Measurements from ENCODE around the gene STX11. TPM values are rescaled to one million over a fixed set of nuclear protein-coding genes. Genes with fewer than 3 reads are reported as not detected.
"Not testable (repeated sequence)": the region's sequence is repeated elsewhere in the genome, so short reads cannot be mapped to it uniquely, and the experiment has no call there.

Gene STX11
- total RNA-seq, 1 experiment from 2014 or later: 9.7 TPM

DNA sequence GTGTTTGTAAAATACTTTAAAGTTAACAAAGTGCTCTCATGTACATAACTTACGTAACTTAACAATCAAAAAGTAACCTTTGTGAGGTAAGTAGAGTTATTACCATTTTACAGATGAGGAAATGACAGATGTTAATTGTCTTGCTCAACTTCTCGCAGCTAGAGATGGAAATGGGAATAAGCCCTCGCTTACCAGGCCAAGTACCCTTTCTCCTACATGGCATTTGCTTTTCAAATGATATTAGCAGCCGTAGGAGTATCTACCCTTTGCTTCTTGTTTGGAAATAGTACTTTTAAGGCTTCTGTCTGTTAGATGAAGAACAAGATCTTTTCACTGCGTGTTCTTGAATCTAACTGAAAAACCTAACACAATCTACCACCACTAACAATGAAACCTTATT, 15.5 kb downstream of the STX11 start:
- no peak for DNase-seq (ENCODE audit: low read depth in 1 of 2, low spot score in 2 of 2)
- no peak overlapping the region for H3K4me3 ChIP-seq
- H3K27me3 ChIP-seq (replicated peaks): no peaks in the 10 kb centered on the region
- no peak overlapping the region for H3K27ac ChIP-seq
- H3K4me1 ChIP-seq (replicated peaks): no peaks in the 10 kb centered on the region; the same call in 1 of the 2 replicates
- H3K9me3 ChIP-seq (replicated peaks): no peaks in the 10 kb centered on the region
- H3K36me3 ChIP-seq: no peaks in the 10 kb centered on the region; the same call in 1 of the 2 replicates

DNA sequence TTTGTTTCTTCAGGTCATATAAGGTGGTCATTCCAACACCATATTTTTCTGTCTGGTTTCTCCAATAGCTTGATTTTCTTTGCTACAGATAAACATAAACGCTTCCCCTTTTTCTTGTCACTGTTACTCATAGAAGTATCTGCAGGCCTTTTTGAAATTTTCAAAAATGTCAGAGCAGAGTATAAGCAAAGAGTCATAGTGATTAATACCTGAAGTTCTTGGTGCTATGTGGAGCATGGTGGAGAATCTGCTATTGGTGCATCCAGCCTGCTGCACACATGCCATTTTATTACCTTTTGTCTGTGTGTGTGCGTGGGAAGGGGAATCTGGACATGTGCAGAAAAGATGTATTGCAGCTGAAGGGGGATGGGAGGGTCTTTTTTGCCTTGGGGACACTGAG, 19.7 kb downstream of the STX11 start:
- Histone ChIP-seq H3K4me3 (no peak overlapping the region), H3K36me3 (no peaks in the 10 kb centered on the region; the same call in 1 of the 2 replicates), H3K4me1 (replicated peaks) (no peaks in the 10 kb centered on the region), H3K27me3 (replicated peaks) (no peaks in the 10 kb centered on the region), H3K27ac (no peak overlapping the region), H3K9me3 (replicated peaks) (no peaks in the 10 kb centered on the region)
- DNase-seq (ENCODE audit: low read depth in 1 of 2, low spot score in 2 of 2): no peak

DNA sequence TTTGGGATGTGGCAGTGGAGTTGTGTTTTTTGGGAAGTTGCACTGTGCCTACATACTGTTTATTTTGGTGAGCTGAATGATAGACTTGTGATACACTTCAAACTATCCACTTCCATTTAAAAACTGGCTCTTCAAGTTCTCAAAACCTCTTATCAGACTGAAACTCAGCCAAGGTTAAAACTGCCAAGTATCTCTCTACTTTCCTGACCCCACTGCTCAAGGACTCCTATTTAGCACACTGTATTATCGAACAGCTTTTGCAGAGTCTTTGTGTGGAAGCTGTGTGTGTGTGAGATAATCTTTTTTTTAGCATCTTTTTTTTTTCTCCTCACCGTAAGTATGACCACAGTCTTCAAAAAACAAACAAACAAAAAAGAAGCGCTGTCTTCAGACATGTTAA, 21.1 kb downstream of the STX11 start:
- no peak overlapping the region for H3K27ac ChIP-seq
- H3K4me3 ChIP-seq: no peak overlapping the region
- H3K9me3 ChIP-seq (replicated peaks): no peaks in the 10 kb centered on the region
- no peak for DNase-seq (ENCODE audit: low read depth in 1 of 2, low spot score in 2 of 2)
- no peaks in the 10 kb centered on the region for H3K27me3 ChIP-seq (replicated peaks)
- H3K36me3 ChIP-seq: no peaks in the 10 kb centered on the region; the same call in 1 of the 2 replicates
- no peaks in the 10 kb centered on the region for H3K4me1 ChIP-seq (replicated peaks)

DNA sequence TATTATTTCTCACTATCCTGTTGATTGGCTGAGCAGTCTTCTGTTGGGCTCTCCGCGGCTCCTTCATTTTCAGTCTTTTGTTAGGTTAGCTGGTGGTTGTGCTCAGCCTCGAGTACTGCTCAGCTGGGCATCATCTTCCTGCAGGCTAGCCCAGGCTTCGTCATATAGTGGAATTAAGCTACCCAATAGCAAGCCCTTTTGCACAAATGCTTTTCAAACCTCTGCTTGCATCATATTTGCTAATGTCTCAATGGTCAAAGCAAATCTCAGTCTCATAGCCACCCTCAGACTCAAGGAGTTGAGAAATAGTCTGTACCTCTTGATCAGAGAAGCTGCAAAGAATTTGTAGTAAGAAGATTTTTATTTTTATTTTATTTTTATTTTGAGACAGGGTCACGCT, 23.7 kb downstream of the STX11 start:
- H3K27me3 ChIP-seq (replicated peaks): no peaks in the 10 kb centered on the region
- no peak overlapping the region for H3K27ac ChIP-seq
- H3K36me3 ChIP-seq: no peaks in the 10 kb centered on the region
- H3K9me3 ChIP-seq (replicated peaks): no peaks in the 10 kb centered on the region
- no peak overlapping the region for H3K4me3 ChIP-seq
- no peak for DNase-seq (ENCODE audit: low read depth in 1 of 2, low spot score in 2 of 2)
- H3K4me1 ChIP-seq (replicated peaks): no peaks in the 10 kb centered on the region

DNA sequence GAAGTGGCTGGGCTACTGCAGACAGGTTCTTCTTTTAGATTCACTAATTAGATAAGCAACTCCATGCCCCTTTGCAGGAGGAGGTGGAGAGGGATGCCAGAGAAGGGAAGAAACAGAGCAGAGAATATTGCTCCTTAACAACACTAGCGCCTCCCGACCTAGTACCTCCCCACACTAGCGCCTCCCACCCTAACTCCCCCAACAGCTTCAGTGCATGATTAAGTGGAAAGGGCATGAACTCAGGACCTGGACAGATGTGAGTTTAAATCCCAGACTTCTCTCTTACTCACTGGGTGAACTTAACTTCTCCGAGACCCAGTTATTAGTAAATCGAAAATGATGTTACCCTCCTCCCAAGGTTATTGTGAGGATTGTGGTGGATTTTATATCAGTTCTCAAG, 25.7 kb downstream of the STX11 start:
- no peaks in the 10 kb centered on the region for H3K36me3 ChIP-seq
- H3K27me3 ChIP-seq (replicated peaks): no peaks in the 10 kb centered on the region
- H3K27ac ChIP-seq: no peak overlapping the region
- H3K9me3 ChIP-seq (replicated peaks): no peaks in the 10 kb centered on the region
- no peaks in the 10 kb centered on the region; the same call in 1 of the 2 replicates for H3K4me1 ChIP-seq (replicated peaks)
- no peak overlapping the region for H3K4me3 ChIP-seq
- DNase-seq (ENCODE audit: low read depth in 1 of 2, low spot score in 2 of 2): no peak

DNA sequence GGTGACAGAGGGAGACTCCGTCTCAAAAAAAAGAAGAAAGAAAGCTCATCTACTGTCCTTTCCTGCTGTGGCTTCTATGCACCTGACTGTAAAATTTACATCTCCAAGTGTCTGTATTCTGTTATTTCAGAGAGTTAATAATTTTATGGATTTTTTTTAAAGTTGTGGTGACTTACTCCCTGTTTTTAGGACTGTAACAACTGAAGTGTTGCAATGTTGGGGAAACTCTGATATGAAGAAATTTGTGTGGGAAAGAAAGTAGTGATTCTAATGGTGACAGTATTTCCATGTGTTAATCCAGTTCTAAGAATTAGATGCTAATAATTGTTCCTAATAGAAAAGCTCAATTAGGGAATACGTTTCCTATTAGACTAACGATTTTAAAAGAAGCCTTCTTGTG, 27.4 kb downstream of the STX11 start:
- H3K4me1 ChIP-seq (replicated peaks): no peaks in the 10 kb centered on the region; the same call in 1 of the 2 replicates
- no peak for DNase-seq (ENCODE audit: low read depth in 1 of 2, low spot score in 2 of 2)
- H3K36me3 ChIP-seq: no peaks in the 10 kb centered on the region
- no peak overlapping the region for H3K27ac ChIP-seq
- H3K27me3 ChIP-seq (replicated peaks): no peaks in the 10 kb centered on the region
- no peaks in the 10 kb centered on the region for H3K9me3 ChIP-seq (replicated peaks)
- H3K4me3 ChIP-seq: no peak overlapping the region

DNA sequence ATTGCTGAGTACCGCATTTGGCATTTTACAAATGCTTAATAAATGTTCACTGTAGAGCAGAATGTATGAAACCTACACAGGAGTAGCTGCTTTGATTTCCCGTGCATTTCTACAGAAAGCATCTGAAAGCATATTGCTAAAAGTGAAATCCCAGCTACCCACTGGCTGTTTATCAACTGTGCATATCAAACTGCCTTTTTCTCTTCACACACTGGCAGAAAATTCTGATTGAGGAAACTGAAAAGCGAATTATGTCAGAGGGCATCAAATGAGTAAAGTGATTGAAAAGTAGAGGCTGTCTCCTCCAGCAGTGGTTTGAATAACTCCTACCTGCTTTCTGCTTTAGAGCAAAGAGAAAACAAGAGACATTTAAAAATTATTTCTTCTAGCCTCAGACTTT, 28.0 kb downstream of the STX11 start:
- Histone ChIP-seq H3K36me3 (no peaks in the 10 kb centered on the region), H3K27me3 (replicated peaks) (no peaks in the 10 kb centered on the region), H3K4me1 (replicated peaks) (no peaks in the 10 kb centered on the region; the same call in 1 of the 2 replicates), H3K27ac (no peak overlapping the region), H3K4me3 (no peak overlapping the region), H3K9me3 (replicated peaks) (no peaks in the 10 kb centered on the region)
- no peak for DNase-seq (ENCODE audit: low read depth in 1 of 2, low spot score in 2 of 2)

DNA sequence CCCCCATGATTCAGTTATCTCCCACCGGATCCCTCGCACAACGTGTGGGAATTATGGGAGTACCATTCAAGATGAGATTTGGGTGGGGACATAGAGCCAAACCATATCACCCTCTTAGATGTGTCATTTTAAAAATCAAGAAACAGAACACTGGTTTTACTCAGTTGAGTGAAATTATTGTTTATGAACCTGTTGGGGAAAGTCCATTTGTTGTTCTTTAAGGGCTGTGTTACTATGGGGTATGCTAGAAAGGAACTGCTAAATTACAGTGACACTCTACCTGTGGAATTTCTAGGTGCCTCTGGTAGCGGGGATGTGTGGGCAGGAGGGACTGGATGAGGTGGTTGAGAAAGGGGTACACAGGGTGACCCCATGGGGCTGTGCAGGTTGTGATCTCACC, 28.9 kb downstream of the STX11 start:
- no peaks in the 10 kb centered on the region; the same call in 1 of the 2 replicates for H3K4me1 ChIP-seq (replicated peaks)
- H3K9me3 ChIP-seq (replicated peaks): no peaks in the 10 kb centered on the region
- H3K36me3 ChIP-seq: no peaks in the 10 kb centered on the region
- H3K27me3 ChIP-seq (replicated peaks): no peaks in the 10 kb centered on the region
- H3K27ac ChIP-seq: no peak overlapping the region
- no peak overlapping the region for H3K4me3 ChIP-seq
- DNase-seq (ENCODE audit: low read depth in 1 of 2, low spot score in 2 of 2): no peak

DNA sequence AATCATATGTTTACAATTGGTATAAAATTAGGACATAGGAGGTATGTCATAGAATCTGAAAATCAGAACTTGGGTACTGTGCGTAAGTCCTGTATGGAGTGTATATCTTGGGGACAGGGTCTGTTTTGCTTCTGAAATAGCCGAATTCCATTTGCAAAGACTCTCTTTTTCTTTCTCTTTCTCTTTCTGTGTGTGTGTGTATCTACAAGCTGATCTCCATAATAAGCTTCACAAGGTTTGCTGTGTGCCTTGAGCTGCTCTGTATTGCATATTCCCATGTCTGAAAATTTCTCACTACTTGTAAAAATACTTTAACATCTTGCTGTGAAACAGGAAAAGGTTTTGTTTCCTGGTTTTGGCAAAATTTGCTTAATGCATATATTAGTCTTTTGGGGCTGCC, 29.5 kb downstream of the STX11 start:
- no peaks in the 10 kb centered on the region; the same call in 1 of the 2 replicates for H3K4me1 ChIP-seq (replicated peaks)
- no peaks in the 10 kb centered on the region for H3K36me3 ChIP-seq
- no peaks in the 10 kb centered on the region for H3K27me3 ChIP-seq (replicated peaks)
- H3K9me3 ChIP-seq (replicated peaks): no peaks in the 10 kb centered on the region
- DNase-seq (ENCODE audit: low read depth in 1 of 2, low spot score in 2 of 2): no peak
- H3K27ac ChIP-seq: no peak overlapping the region
- no peak overlapping the region for H3K4me3 ChIP-seq

DNA sequence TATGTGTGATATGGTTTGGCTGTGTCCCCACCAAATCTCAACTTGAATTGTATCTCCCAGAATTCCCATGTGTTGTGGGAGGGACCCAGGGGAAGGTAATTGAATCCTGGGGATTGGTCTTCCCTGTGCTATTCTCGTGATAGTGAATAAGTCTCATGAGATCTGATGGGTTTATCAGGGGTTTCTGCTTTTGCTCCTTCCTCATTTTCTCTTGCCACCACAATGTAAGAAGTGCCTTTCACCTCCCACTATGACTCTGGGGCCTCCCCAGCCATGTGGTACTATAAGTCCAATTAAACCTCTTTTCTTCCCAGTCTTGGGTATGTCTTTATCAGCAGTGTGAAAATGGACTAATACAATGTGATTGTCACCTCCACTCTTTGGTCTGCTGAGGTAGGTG, 30.0 kb downstream of the STX11 start:
- H3K9me3 ChIP-seq (replicated peaks); H3K27ac ChIP-seq; H3K4me1 ChIP-seq (replicated peaks); H3K4me3 ChIP-seq; H3K36me3 ChIP-seq; H3K27me3 ChIP-seq (replicated peaks); DNase-seq (ENCODE audit: low read depth in 1 of 2, low spot score in 2 of 2): not testable (repeated sequence)

DNA sequence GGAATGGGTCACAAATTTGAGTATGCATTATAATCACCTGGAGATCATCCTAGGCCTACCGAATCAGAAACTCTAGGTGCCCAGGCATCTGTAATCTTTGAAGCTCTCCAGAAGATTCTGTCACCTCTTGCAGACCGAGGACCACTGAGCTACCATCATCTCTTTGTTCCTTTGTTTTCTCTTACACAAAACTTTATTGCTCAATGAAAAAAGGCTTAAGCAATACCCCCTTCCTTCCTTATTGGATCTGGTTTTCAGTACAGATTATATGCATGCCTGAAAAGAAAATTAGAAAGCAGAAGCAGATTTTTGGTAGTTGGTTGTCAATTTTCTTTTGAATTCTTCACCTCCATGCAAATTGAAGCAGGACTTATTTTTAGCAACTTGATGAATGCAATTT, 31.3 kb downstream of the STX11 start:
- Histone ChIP-seq H3K9me3 (replicated peaks) (no peaks in the 10 kb centered on the region), H3K36me3 (peaks cover under 1% of the 10 kb centered on the region; the same call in 1 of the 2 replicates), H3K4me3 (no peak overlapping the region), H3K27me3 (replicated peaks) (no peaks in the 10 kb centered on the region), H3K27ac (no peak overlapping the region), H3K4me1 (replicated peaks) (no peaks in the 10 kb centered on the region; the same call in 1 of the 2 replicates)
- DNase-seq (ENCODE audit: low read depth in 1 of 2, low spot score in 2 of 2): no peak

DNA sequence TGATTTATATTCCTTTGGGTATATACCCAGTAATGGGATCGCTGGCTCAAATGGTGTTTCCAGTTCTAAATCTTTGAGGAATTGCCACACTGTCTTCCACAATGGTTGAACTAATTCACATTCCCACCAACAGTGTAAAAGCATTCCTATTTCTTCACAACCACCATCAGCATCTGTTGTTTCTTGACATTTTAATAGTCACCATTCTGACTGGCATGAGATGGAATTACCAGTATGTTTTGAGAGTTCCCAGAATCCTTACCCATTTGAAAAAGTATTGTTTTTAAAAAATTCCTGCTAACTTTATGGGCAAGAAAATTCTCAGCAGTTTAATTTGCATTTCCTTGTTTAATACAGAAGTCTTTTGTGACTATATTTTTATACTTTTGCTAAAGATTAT, 33.9 kb downstream of the STX11 start:
- not testable (repeated sequence) for H3K27me3 ChIP-seq (replicated peaks); DNase-seq (ENCODE audit: low read depth in 1 of 2, low spot score in 2 of 2); H3K27ac ChIP-seq; H3K4me3 ChIP-seq; H3K9me3 ChIP-seq (replicated peaks); H3K4me1 ChIP-seq (replicated peaks)
- peaks cover 15% of the 10 kb centered on the region for H3K36me3 ChIP-seq

DNA sequence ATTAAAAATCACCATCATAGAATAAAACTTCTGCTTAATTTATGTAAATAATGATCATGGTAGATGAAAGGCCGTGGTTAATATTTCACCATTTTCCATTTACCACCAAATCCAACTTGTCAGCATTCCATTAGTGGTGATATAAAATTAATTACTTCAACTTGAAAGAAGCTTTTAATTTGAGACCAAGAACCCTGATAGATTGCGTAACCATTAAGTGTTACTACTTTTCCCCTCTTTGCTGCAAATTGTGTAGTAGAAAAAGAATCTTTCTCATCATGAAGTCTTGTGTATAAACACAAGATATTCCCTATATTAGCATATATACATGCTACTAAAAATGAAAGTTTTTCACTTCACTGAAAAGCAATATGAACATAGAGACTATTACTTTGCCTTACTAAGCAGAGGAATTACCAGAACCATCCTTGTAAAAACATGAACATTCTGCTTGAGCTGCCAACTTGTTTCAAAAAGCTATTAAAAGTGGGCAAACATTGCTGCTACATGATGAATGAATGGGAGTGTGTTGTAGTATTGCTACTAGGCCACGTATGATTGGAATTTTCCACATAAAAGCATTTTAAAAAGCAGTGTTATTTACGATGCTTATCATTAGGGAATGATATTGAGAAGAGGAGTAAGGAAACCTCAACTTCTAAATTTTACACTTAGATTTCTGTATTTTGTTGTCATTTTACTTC, 35.0 kb downstream of the STX11 start:
- Histone ChIP-seq H3K4me3 (no peak overlapping the region), H3K4me1 (replicated peaks) (no peaks in the 10 kb centered on the region), H3K27ac (no peak overlapping the region), H3K27me3 (replicated peaks) (no peaks in the 10 kb centered on the region), H3K36me3 (peaks cover 15% of the 10 kb centered on the region), H3K9me3 (replicated peaks) (no peaks in the 10 kb centered on the region)
- DNase-seq (ENCODE audit: low read depth in 1 of 2, low spot score in 2 of 2): no peak

DNA sequence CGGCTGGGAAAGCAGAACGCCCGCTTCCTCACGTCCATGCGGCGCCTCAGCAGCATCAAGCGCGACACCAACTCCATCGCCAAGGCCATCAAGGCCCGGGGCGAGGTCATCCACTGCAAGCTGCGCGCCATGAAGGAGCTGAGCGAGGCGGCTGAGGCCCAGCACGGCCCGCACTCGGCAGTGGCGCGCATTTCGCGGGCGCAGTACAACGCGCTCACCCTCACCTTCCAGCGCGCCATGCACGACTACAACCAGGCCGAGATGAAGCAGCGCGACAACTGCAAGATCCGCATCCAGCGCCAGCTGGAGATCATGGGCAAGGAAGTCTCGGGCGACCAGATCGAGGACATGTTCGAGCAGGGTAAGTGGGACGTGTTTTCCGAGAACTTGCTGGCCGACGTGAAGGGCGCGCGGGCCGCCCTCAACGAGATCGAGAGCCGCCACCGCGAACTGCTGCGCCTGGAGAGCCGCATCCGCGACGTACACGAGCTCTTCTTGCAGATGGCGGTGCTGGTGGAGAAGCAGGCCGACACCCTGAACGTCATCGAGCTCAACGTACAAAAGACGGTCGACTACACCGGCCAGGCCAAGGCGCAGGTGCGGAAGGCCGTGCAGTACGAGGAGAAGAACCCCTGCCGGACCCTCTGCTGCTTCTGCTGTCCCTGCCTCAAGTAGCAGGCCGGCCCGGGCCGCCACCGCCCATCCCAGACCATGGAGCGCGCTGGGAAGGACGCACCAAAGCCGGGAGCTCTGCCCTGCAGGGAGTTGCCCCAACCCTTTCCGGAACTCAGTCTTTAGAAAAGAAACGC, 36.7 kb downstream of the STX11 start:
- H3K27me3 ChIP-seq (replicated peaks): no peaks in the 10 kb centered on the region
- DNase-seq (ENCODE audit: low read depth in 1 of 2, low spot score in 2 of 2): no peak
- no peaks in the 10 kb centered on the region for H3K4me1 ChIP-seq (replicated peaks)
- no peak overlapping the region for H3K27ac ChIP-seq
- peaks cover 15% of the 10 kb centered on the region for H3K36me3 ChIP-seq
- no peaks in the 10 kb centered on the region for H3K9me3 ChIP-seq (replicated peaks)
- H3K4me3 ChIP-seq: no peak overlapping the region

Measured in SJSA1 (cell line).